ENCODE results near the gene MANSC1.

The MANSC1 gene

DNA sequence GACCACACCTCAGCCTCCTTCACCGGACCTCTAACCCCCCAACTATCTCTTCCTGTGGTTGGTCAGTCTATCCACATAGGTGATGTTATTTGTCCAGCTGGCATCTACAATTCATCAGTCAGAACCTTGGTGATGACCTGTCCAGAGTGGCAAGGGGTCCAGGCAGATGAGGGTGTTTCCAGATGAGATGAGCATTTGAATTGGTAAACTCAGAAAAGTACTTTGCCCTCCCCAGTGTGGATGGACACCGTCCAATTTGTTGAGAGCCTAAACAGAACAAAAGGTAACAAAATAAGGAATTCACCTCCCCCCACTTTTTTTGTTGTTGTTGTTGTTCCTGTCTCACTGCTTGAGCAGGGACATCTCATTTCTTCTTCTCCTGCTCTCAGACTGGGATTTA is 48.9 kb downstream of the MANSC1 start:
- TF ChIP-seq, protein P1, sequence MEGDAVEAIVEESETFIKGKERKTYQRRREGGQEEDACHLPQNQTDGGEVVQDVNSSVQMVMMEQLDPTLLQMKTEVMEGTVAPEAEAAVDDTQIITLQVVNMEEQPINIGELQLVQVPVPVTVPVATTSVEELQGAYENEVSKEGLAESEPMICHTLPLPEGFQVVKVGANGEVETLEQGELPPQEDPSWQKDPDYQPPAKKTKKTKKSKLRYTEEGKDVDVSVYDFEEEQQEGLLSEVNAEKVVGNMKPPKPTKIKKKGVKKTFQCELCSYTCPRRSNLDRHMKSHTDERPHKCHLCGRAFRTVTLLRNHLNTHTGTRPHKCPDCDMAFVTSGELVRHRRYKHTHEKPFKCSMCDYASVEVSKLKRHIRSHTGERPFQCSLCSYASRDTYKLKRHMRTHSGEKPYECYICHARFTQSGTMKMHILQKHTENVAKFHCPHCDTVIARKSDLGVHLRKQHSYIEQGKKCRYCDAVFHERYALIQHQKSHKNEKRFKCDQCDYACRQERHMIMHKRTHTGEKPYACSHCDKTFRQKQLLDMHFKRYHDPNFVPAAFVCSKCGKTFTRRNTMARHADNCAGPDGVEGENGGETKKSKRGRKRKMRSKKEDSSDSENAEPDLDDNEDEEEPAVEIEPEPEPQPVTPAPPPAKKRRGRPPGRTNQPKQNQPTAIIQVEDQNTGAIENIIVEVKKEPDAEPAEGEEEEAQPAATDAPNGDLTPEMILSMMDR (IDR thresholded peaks at IDR 0.05), result no peak
- Histone ChIP-seq H3K4me3 (no peak overlapping the region), H3K27ac (no peak overlapping the region)
- DNase-seq (ENCODE audit: low spot score), result no peak

DNA sequence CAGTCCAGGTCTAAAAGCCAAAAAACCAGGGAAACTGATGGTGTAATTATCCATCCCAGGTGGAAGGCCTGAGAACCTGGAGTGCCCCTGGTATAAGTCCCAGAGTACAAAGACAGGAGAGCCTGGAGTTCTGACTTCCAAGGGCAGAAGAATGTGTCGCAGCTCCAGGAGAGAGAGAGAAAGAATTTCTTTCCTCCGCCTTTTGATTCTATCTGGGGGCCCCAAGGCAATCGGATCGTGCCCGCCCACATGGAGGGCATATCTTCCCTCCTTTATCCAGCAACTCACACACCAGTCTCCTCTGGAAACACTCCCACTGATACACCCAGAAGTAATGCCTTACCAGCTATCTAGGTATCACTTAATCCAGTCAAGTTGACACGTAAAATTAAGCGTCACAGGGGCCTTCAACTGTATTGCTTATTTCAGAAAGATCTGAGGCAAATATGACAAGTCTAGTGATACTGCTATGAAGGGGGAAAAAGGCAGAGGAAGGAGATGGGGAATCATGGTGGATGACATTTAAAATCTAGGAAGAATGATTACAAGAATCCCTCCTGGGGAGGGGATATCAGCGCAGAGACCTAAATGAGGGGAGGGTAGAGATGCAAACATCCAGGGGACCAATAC is 52.7 kb downstream of the MANSC1 start:
- no peak overlapping the region for H3K4me3 ChIP-seq
- H3K27ac ChIP-seq, result no peak overlapping the region
- DNase-seq (ENCODE audit: low spot score), result no peak
- TF ChIP-seq, protein P1 (IDR thresholded peaks at IDR 0.05), result no peak

DNA sequence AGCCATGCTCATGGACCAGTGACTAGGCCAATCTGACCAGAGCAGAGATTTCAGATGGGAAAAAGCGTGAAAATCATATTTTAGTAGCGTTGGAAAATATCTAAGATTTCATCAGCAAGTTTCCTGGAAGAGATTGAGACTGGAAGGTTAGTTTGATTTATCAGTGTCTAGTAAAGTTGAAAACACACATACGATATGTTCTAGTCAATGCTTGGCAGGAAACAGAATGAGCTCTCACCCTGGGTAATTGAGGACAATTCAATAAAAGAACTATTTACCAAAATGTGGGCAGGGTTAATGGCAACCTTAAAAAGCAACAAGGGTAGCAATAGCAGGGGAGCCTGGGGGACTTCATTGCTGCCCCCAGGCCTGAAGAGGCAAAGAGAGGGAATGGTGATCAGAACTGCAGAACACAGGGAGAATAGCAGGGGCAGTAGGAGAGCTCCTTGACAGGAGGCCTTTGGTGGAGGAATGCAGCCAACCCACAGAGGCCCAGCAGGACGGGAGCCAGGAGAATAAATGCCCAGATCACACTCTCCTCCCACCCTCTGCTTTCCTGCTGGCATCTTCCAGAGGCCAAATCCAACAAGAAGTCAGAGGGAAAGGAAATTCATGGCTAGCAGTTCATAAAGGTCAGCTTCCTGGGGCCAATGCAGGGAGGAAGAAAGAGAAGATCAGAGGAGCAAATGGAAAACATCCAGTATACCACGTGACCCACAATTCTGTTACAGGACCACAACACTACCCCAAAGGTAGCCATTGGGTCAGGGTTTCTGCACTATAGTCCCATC is 55.6 kb downstream of the MANSC1 start:
- no peak for DNase-seq (ENCODE audit: low spot score)
- no peak overlapping the region for H3K4me3 ChIP-seq
- TF ChIP-seq, protein P1 (IDR thresholded peaks at IDR 0.05), result no peak
- no peak overlapping the region for H3K27ac ChIP-seq

DNA sequence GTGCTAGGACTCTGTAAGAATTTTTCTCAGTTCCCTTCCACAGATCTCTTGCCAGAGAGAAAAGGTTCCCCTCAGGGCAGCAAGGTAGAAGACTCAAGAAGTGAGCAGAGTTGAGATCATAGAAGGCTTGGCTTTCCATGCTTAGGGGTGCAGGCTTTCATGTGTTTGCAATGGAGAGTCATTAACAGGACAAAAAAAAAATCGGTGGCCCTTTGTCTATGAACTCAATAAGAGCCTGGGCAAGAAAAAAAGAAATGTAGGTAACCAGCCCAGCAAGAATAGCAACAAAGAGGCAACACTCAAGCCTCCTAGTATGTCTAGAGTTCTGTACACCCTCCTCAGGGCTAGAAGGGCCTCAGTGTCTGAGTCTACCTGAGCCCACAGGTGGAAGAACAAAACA is 59.8 kb downstream of the MANSC1 start:
- Histone ChIP-seq H3K27ac (no peak overlapping the region), H3K4me3 (no peak overlapping the region)
- TF ChIP-seq, protein P1 (IDR thresholded peaks at IDR 0.05), result no peak
- no peak for DNase-seq (ENCODE audit: low spot score)

DNA sequence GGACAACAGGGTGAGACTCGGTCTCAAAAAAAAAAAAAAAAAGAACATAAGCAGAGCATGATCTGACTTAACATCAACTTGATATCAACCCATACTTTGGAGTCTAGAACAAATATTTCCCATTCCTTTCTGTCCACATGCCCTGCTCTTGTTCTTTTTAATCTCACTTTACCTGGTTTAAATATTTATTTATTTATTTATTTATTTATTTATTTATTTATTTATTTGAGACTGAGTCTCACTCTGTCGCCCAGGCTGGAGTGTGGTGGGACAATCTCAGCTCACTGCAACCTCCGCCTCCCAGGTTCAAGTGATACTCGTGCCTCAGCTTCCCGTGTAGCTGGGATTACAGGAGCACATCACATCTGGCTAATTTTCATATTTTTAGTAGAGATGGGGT is 63.6 kb downstream of the MANSC1 start:
- TF ChIP-seq, protein P1 (IDR thresholded peaks at IDR 0.05), result no peak
- Histone ChIP-seq H3K27ac (no peak overlapping the region), H3K4me3 (no peak overlapping the region)
- no peak for DNase-seq (ENCODE audit: low spot score)

DNA sequence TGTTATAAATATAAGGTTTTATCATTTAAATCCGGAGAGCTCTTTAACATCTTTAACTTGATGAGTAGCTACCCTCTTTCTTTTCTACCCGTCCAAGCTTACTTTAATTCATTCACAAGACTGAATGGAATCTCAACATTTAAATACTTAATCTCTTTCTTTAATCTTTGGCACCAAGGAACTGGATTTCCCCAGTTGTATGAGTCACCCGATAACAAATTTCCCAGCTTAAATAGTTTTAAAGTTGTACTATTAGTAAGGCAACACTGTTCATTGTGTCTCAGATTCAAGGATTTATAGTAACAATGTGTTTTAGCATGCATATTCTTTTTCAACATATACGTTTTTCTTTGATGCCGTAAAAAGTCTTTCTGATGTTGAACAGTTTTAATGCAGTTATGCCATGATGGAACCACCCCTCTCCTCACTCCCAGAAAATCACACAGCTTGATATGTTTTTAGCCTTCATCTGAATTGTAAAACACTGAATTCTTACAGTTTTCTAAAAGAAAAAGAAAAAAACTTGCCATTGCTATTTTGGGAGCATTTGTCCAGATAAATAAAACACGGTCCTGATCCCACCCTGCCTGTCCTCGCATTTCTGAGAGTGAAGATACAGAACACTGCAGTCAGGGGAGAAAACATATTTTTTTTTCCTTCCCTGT is 67.1 kb downstream of the MANSC1 start:
- TF ChIP-seq, protein P1 (IDR thresholded peaks at IDR 0.05), result no peak
- Histone ChIP-seq H3K4me3 (no peak overlapping the region), H3K27ac (no peak overlapping the region)
- no peak for DNase-seq (ENCODE audit: low spot score)
